H9 (cell line): Measurements from ENCODE around the gene ANGEL1. TPM values are rescaled to one million over a fixed set of nuclear protein-coding genes. Genes with fewer than 3 reads are reported as not detected.

Experiments
- DNase-seq: peaks from one replicate; pipeline ENCODE4 v3.0.0-alpha.2; 2017
- H2AFZ ChIP-seq: one replicate; pipeline ENCODE4 v1.6.1; 2013; ENCODE audit warnings: mild to moderate bottlenecking, low read length, control low read depth, moderate library complexity
- H2AK5ac ChIP-seq: 2 replicates; pipeline ENCODE4 v1.6.1; 2013; ENCODE audit warnings: low read length, control low read depth, mixed read lengths; ENCODE audit not compliant: insufficient read length
- H2BK120ac ChIP-seq: one replicate; pipeline ENCODE4 v1.6.1; 2013; ENCODE audit warnings: low read depth, mild to moderate bottlenecking, low read length, control low read depth, inconsistent platforms; ENCODE audit not compliant: poor library complexity, severe bottlenecking
- H2BK12ac ChIP-seq: 2 replicates; pipeline ENCODE4 v1.6.1; 2013; ENCODE audit warnings: low read length, control low read depth, mixed read lengths, low read depth; ENCODE audit not compliant: insufficient read length
- H2BK15ac ChIP-seq: 2 replicates; pipeline ENCODE4 v1.6.1; 2013; ENCODE audit warnings: low read depth, low read length, control low read depth
- H2BK20ac ChIP-seq: one replicate; pipeline ENCODE4 v1.6.1; 2013; ENCODE audit warnings: low read depth, mild to moderate bottlenecking, low read length, control low read depth, inconsistent platforms; ENCODE audit not compliant: poor library complexity, severe bottlenecking
- H2BK5ac ChIP-seq: 2 replicates; pipeline ENCODE4 v1.6.1; 2013; ENCODE audit warnings: low read length, control low read depth, mixed read lengths; ENCODE audit not compliant: insufficient read length
- H3K14ac ChIP-seq: 2 replicates; pipeline ENCODE4 v1.6.1; 2013; ENCODE audit warnings: low read length, control low read depth; ENCODE audit not compliant: insufficient read depth
- H3K18ac ChIP-seq: 2 replicates; pipeline ENCODE4 v1.6.1; 2013; ENCODE audit warnings: low read depth, mild to moderate bottlenecking, mixed read lengths, low read length, control low read depth; ENCODE audit not compliant: insufficient read length
- H3K23ac ChIP-seq: 2 replicates; pipeline ENCODE4 v1.6.1; 2013; ENCODE audit warnings: low read length, control low read depth, mixed read lengths, low read depth; ENCODE audit not compliant: insufficient read length
- H3K23me2 ChIP-seq: 2 replicates; pipeline ENCODE4 v1.6.1; 2013; ENCODE audit warnings: low read depth, mild to moderate bottlenecking, mixed read lengths, low read length, control low read depth; ENCODE audit not compliant: insufficient read length, poor library complexity, severe bottlenecking
- H3K27ac ChIP-seq: 2 replicates; pipeline ENCODE4 v1.5.1; 2013; ENCODE audit warnings: low read length, control low read depth, mixed read lengths, low read depth; ENCODE audit not compliant: insufficient read length
- H3K27me3 ChIP-seq: 2 replicates; pipeline ENCODE4 v1.6.1; 2013; ENCODE audit warnings: low read length, control low read depth, inconsistent platforms; ENCODE audit not compliant: insufficient read depth
- H3K4ac ChIP-seq: 2 replicates; pipeline ENCODE4 v1.6.1; 2013; ENCODE audit warnings: low read depth, mild to moderate bottlenecking, control low read depth, inconsistent platforms, low read length, moderate library complexity
- H3K4me1 ChIP-seq: 2 replicates; pipeline ENCODE4 v1.6.1; 2013; ENCODE audit warnings: low read length, control low read depth, inconsistent platforms; ENCODE audit not compliant: insufficient read depth
- H3K4me2 ChIP-seq: 2 replicates; pipeline ENCODE4 v1.6.1; 2013; ENCODE audit warnings: low read length, control low read depth, mixed read lengths; ENCODE audit not compliant: insufficient read length, insufficient read depth
- H3K56ac ChIP-seq: 2 replicates; pipeline ENCODE4 v1.6.1; 2013; ENCODE audit warnings: low read depth, mild to moderate bottlenecking, mixed read lengths, low read length, control low read depth; ENCODE audit not compliant: insufficient read length
- H3K79me1 ChIP-seq: 2 replicates; pipeline ENCODE4 v1.6.1; 2013; ENCODE audit warnings: low read depth, mild to moderate bottlenecking, moderate library complexity, low read length, control low read depth, inconsistent platforms; ENCODE audit not compliant: insufficient read depth, poor library complexity, severe bottlenecking
- H3K79me2 ChIP-seq: 2 replicates; pipeline ENCODE4 v1.6.1; 2013; ENCODE audit warnings: low read length, control low read depth, inconsistent platforms; ENCODE audit not compliant: insufficient read depth
- H3K9ac ChIP-seq: 2 replicates; pipeline ENCODE4 v1.6.1; 2013; ENCODE audit warnings: low read length, control low read depth, mixed read lengths; ENCODE audit not compliant: insufficient read length; ENCODE audit errors: extremely low read depth
- H3K9me3 ChIP-seq: one replicate; pipeline ENCODE4 v1.6.1; 2013; ENCODE audit warnings: low read depth, low read length, inconsistent platforms; ENCODE audit not compliant: control insufficient read depth
- H3T11ph ChIP-seq: one replicate; pipeline ENCODE4 v1.6.1; 2013; ENCODE audit warnings: mild to moderate bottlenecking, low read length, control low read depth, inconsistent platforms
- H4K20me1 ChIP-seq: one replicate; pipeline ENCODE4 v1.6.1; 2013; ENCODE audit not compliant: control insufficient read depth, insufficient read length, insufficient read depth
- H4K5ac ChIP-seq: 2 replicates; pipeline ENCODE4 v1.6.1; 2013; ENCODE audit warnings: low read depth, mild to moderate bottlenecking, mixed read lengths, low read length, control low read depth; ENCODE audit not compliant: insufficient read length
- H4K8ac ChIP-seq: replicated peaks from 2 replicates; pipeline ENCODE4 v1.6.1; 2013; ENCODE audit warnings: low read length, control low read depth, mixed read lengths, low read depth; ENCODE audit not compliant: insufficient read length
- H4K91ac ChIP-seq: 2 replicates; pipeline ENCODE4 v1.6.1; 2013; ENCODE audit warnings: low read depth, mild to moderate bottlenecking, moderate library complexity, mixed read lengths, low read length, control low read depth; ENCODE audit not compliant: insufficient read length
- H3K27ac Mint-ChIP-seq, 3 experiments: 2 replicates in 2 of 3; 3 replicates in 1 of 3; pipeline ENCODE4 v1.8.0; 2020 to 2021; ENCODE audit warnings: mixed read lengths in 3 of 3, mild to moderate bottlenecking in 1 of 3, moderate library complexity in 1 of 3
- H3K27me3 Mint-ChIP-seq: 2 replicates; pipeline ENCODE4 v1.8.0; 2021; ENCODE audit warnings: low read depth, mild to moderate bottlenecking, moderate library complexity, mixed read lengths
- H3K36me3 Mint-ChIP-seq, 3 experiments: 2 replicates in 2 of 3; 3 replicates in 1 of 3; pipeline ENCODE4 v1.8.0; 2020 to 2021; ENCODE audit warnings: low read depth in 3 of 3, mixed read lengths in 3 of 3; ENCODE audit not compliant: insufficient read depth in 1 of 3
- H3K4me1 Mint-ChIP-seq, 2 experiments: 2 replicates each; pipeline ENCODE4 v1.8.0; 2020; ENCODE audit warnings: mixed read lengths in 2 of 2
- H3K4me3 Mint-ChIP-seq, 2 experiments: 2 replicates in 1 of 2; 3 replicates in 1 of 2; pipeline ENCODE4 v1.8.0; 2020 to 2021; ENCODE audit warnings: mild to moderate bottlenecking in 2 of 2, mixed read lengths in 2 of 2, moderate library complexity in 1 of 2
- H3K9me3 Mint-ChIP-seq, 2 experiments: 2 replicates in 1 of 2; 3 replicates in 1 of 2; pipeline ENCODE4 v1.8.0; 2020; ENCODE audit warnings: mild to moderate bottlenecking in 2 of 2, mixed read lengths in 2 of 2, moderate library complexity in 1 of 2
- WGBS: extraction: QIAGEN DNeasy Blood & Tissue Kit; methylation state at CpG from one replicate; pipeline ENCODE4 v1.1.7; 2013; ENCODE audit warnings: missing lambda C conversion rate, low lambda C conversion rate, mixed read lengths; ENCODE audit not compliant: insufficient read length; ENCODE audit errors: extremely low coverage; 5-methylcytosine and 5-hydroxymethylcytosine counted together
- total RNA-seq: library from RNA; stranded (reverse); gene quantifications from 2 replicates; pipeline ENCODE4 v1.2.1, GENCODE V29; 2021
- TF ChIP-seq, protein P1 (sequence below): fragments of 200-600 bp; sonication (generic); conservative IDR thresholded peaks from 3 replicates; pipeline ENCODE4 v1.8.0; 2021; ENCODE audit warnings: antibody characterized with exemption, mild to moderate bottlenecking

The ANGEL1 gene
- total RNA-seq, 1 experiment from 2014 or later: 21.5 TPM

DNA sequence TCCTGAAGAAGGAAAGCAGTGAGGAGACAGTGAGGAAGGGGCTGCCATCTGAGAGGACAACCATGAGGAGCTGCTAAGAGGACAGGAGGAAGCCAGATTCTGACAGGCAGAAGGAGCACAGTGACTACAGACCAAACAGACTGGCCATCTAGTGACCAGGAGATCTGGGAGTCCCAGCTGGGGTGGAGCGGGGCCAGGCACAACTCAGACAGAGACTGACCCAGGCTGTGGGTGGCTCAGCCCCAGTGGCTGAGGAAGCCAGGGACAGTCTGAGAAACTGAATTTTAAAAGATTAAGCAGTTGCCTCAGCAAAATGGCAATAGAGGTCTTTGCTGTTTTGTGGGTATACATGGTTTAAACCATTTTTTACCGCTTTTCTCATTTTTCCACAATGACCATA lies 42.4 kb upstream of the ANGEL1 start:
- Histone ChIP-seq H4K91ac (no peak overlapping the region), H2BK15ac (no peak overlapping the region), H4K8ac (no peak overlapping the region), H3K4me1 (no peaks in the 10 kb centered on the region), H3K79me1 (no peaks in the 10 kb centered on the region), H3K9me3 (no peaks in the 10 kb centered on the region), H2AK5ac (no peak overlapping the region), H3K4me2 (no peak overlapping the region), H3K14ac (no peak overlapping the region), H3K56ac (no peak overlapping the region), H2AFZ (no peak overlapping the region), H4K5ac (no peak overlapping the region), H3K9ac (no peak overlapping the region), H3K23me2 (no peaks in the 10 kb centered on the region), H3K18ac (no peak overlapping the region), H2BK120ac (no peak overlapping the region), H2BK12ac (no peak overlapping the region), H4K20me1 (no peaks in the 10 kb centered on the region), H3K79me2 (no peaks in the 10 kb centered on the region), H3K23ac (no peak overlapping the region), H3K27me3 (no peaks in the 10 kb centered on the region), H3K4ac (no peak overlapping the region), H3T11ph (no peak overlapping the region), H2BK20ac (no peak overlapping the region), H3K27ac (no peak overlapping the region), H2BK5ac (no peak overlapping the region)
- Mint-ChIP-seq H3K9me3 (no peaks in the 10 kb centered on the region; a peak in 1 of 5 replicates), H3K4me3 (no peak overlapping the region), H3K27me3 (peaks cover 5% of the 10 kb centered on the region), H3K4me1 (peaks cover 6% of the 10 kb centered on the region in 2 experiments), H3K36me3 (no peaks in the 10 kb centered on the region), H3K27ac (no peak overlapping the region)
- no peak for DNase-seq
- TF ChIP-seq, protein P1, sequence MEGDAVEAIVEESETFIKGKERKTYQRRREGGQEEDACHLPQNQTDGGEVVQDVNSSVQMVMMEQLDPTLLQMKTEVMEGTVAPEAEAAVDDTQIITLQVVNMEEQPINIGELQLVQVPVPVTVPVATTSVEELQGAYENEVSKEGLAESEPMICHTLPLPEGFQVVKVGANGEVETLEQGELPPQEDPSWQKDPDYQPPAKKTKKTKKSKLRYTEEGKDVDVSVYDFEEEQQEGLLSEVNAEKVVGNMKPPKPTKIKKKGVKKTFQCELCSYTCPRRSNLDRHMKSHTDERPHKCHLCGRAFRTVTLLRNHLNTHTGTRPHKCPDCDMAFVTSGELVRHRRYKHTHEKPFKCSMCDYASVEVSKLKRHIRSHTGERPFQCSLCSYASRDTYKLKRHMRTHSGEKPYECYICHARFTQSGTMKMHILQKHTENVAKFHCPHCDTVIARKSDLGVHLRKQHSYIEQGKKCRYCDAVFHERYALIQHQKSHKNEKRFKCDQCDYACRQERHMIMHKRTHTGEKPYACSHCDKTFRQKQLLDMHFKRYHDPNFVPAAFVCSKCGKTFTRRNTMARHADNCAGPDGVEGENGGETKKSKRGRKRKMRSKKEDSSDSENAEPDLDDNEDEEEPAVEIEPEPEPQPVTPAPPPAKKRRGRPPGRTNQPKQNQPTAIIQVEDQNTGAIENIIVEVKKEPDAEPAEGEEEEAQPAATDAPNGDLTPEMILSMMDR: no peak
- no CpG with 5 or more reads among the region's 2 CpGs for WGBS
